ENCODE data around the gene TMEM62. TPM values are rescaled to one million over a fixed set of nuclear protein-coding genes. Genes with fewer than 3 reads are reported as not detected.

Gene TMEM62
- total and polyA plus RNA-seq, 4 donors = 4.5 to 14.0 (median 10.6) TPM

- no peak for DNase-seq (ENCODE audit: low spot score)
- Histone ChIP-seq H3K4me3 (ENCODE audit: low read depth in 1 of 3, low read length in 3 of 3) (no peak overlapping the region), H3K27me3 (ENCODE audit: control insufficient read depth in 4 of 4, insufficient read depth in 4 of 4, low read length in 3 of 4) (peaks cover 0 to 3% (median 0%) of the 10 kb centered on the region in 4 donors), H3K4me1 (ENCODE audit: control insufficient read depth in 4 of 4, insufficient read depth in 4 of 4, low read length in 3 of 4) (no peaks in the 10 kb centered on the region), H3K27ac (ENCODE audit: low read depth in 1 of 2, low read length in 2 of 2) (no peak overlapping the region), H3K9me3 (ENCODE audit: control insufficient read depth in 4 of 4, low read length in 3 of 4) (no peaks in the 10 kb centered on the region), H3K9ac (ENCODE audit: low read depth in 1 of 2, low read length in 2 of 2) (no peak overlapping the region), H3K36me3 (ENCODE audit: control insufficient read depth in 4 of 4, insufficient read depth in 3 of 4, low read depth in 1 of 4, low read length in 3 of 4) (no peaks in the 10 kb centered on the region)
- TF ChIP-seq EGR1 (IDR thresholded peaks at IDR 0.05; ENCODE audit: low read depth in 2 of 2) = no peak
- no peak for TF ChIP-seq TAF1 (conservative IDR thresholded peaks at IDR 0.05)
- WGBS = 63% methylated on average over 23 of the region's 23 CpGs
Measured at GRCh38 chr15:43208052-43209002, 74.9 kb downstream of the TMEM62 start.

- H3K9me3 ChIP-seq (ENCODE audit: control insufficient read depth in 4 of 4, low read length in 3 of 4) = no peaks in the 10 kb centered on the region
- TF ChIP-seq YY1 (IDR thresholded peaks at IDR 0.05) (no peak), RXRA (IDR thresholded peaks at IDR 0.05) (no peak), RAD21 (IDR thresholded peaks at IDR 0.05) (peak in 1 of 2 donors; percentile 19)
- no peak overlapping the region for H3K27ac ChIP-seq (ENCODE audit: low read depth in 1 of 2, low read length in 2 of 2)
- H3K4me3 ChIP-seq (ENCODE audit: low read depth in 1 of 3, low read length in 3 of 3) = no peak overlapping the region
- H3K9ac ChIP-seq (ENCODE audit: low read depth in 1 of 2, low read length in 2 of 2) = no peak overlapping the region
- DNase-seq (ENCODE audit: low spot score) = peak; percentile 46
- no peaks in the 10 kb centered on the region for H3K4me1 ChIP-seq (ENCODE audit: control insufficient read depth in 4 of 4, insufficient read depth in 4 of 4, low read length in 3 of 4)
- WGBS = 65% methylated on average over 13 of the region's 13 CpGs
- H3K36me3 ChIP-seq (ENCODE audit: control insufficient read depth in 4 of 4, insufficient read depth in 3 of 4, low read depth in 1 of 4, low read length in 3 of 4) = no peaks in the 10 kb centered on the region
- peaks cover 0 to 3% (median 0%) of the 10 kb centered on the region in 4 donors for H3K27me3 ChIP-seq (ENCODE audit: control insufficient read depth in 4 of 4, insufficient read depth in 4 of 4, low read length in 3 of 4)
Measured at GRCh38 chr15:43209059-43209824, 75.9 kb downstream of the TMEM62 start.

GRCh38 chr15:43210172-43210745 lies 76.9 kb downstream of the TMEM62 start:
- TF ChIP-seq ZBTB33 (IDR thresholded peaks at IDR 0.05) (no peak), SP1 (IDR thresholded peaks at IDR 0.05) (no peak), TAF1 (conservative IDR thresholded peaks at IDR 0.05) (no peak)
- peak; percentile 33 for DNase-seq (ENCODE audit: low spot score)
- no peaks in the 10 kb centered on the region for H3K36me3 ChIP-seq (ENCODE audit: control insufficient read depth in 4 of 4, insufficient read depth in 3 of 4, low read depth in 1 of 4, low read length in 3 of 4)
- WGBS = 82% methylated on average over 15 of the region's 15 CpGs
- no peak overlapping the region for H3K9ac ChIP-seq (ENCODE audit: low read depth in 1 of 2, low read length in 2 of 2)
- H3K4me1 ChIP-seq (ENCODE audit: control insufficient read depth in 4 of 4, insufficient read depth in 4 of 4, low read length in 3 of 4) = no peaks in the 10 kb centered on the region
- H3K9me3 ChIP-seq (ENCODE audit: control insufficient read depth in 4 of 4, low read length in 3 of 4) = no peaks in the 10 kb centered on the region
- no peak overlapping the region for H3K4me3 ChIP-seq (ENCODE audit: low read depth in 1 of 3, low read length in 3 of 3)
- H3K27ac ChIP-seq (ENCODE audit: low read depth in 1 of 2, low read length in 2 of 2) = no peak overlapping the region
- peaks cover 0 to 3% (median 0%) of the 10 kb centered on the region in 4 donors for H3K27me3 ChIP-seq (ENCODE audit: control insufficient read depth in 4 of 4, insufficient read depth in 4 of 4, low read length in 3 of 4)

- no peaks in the 10 kb centered on the region for H3K4me1 ChIP-seq (ENCODE audit: control insufficient read depth in 4 of 4, insufficient read depth in 4 of 4, low read length in 3 of 4)
- DNase-seq (ENCODE audit: low spot score) = no peak
- H3K27ac ChIP-seq (ENCODE audit: low read depth in 1 of 2, low read length in 2 of 2) = no peak overlapping the region
- no peaks in the 10 kb centered on the region for H3K36me3 ChIP-seq (ENCODE audit: control insufficient read depth in 4 of 4, insufficient read depth in 3 of 4, low read depth in 1 of 4, low read length in 3 of 4)
- no peaks in the 10 kb centered on the region for H3K9me3 ChIP-seq (ENCODE audit: control insufficient read depth in 4 of 4, low read length in 3 of 4)
- H3K4me3 ChIP-seq (ENCODE audit: low read depth in 1 of 3, low read length in 3 of 3) = no peak overlapping the region
- WGBS = 73% methylated on average over 9 of the region's 9 CpGs
- H3K27me3 ChIP-seq (ENCODE audit: control insufficient read depth in 4 of 4, insufficient read depth in 4 of 4, low read length in 3 of 4) = peaks cover 0 to 3% (median 0%) of the 10 kb centered on the region in 4 donors
- no peak overlapping the region for H3K9ac ChIP-seq (ENCODE audit: low read depth in 1 of 2, low read length in 2 of 2)
- TF ChIP-seq ATF3 (IDR thresholded peaks at IDR 0.05) (no peak), ZBTB33 (IDR thresholded peaks at IDR 0.05) (no peak), SP1 (IDR thresholded peaks at IDR 0.05) (no peak), RXRA (IDR thresholded peaks at IDR 0.05) (no peak), GABPA (IDR thresholded peaks at IDR 0.05 in 1 of 2, conservative IDR thresholded peaks at IDR 0.05 in 1 of 2) (no peak), NR2F2 (IDR thresholded peaks at IDR 0.05) (no peak), FOXA2 (IDR thresholded peaks at IDR 0.05) (no peak)
Measured at GRCh38 chr15:43210807-43211206, 77.4 kb downstream of the TMEM62 start.

All from liver (tissue), 9 donors.